ENCODE results near the gene STOX1. TPM values are rescaled to one million over a fixed set of nuclear protein-coding genes. Genes with fewer than 3 reads are reported as not detected.

Gene STOX1
- total and polyA plus RNA-seq, 2 of the 8 experiments (the other 6 are each of a cell fraction or from before 2014, with no cell fraction given) = 0.92 to 2.6 TPM

DNA sequence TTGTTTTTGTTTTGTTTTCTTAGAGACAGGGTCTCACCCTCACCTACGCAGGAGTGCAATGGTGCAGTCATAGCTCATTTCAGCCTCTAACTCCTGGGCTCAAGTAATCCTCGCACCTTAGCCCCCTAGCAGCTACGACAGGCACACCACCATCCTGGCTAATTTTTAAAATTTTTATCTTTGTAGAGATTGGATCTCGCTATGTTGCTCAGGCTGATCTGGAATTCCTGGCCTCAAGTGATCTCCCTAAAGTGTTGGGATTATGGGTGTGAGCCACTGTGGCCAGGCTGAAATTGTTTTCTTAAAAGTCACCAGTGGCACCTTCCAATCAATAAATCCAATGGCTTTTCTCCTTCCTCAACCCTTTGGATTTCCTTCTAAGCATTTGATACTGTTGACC is 52.9 kb downstream of the STOX1 start:
- CTCF ChIA-PET (ENCODE audit: partially characterized antibody) = no interaction called here
- Histone ChIP-seq H3K27me3 (replicated peaks in 1 of 4; ENCODE audit: control insufficient read depth in 3 of 4, extremely low read depth in 1 of 4, insufficient read depth in 3 of 4, low read length in 3 of 4) (no peaks in the 10 kb centered on the region), H3K18ac (ENCODE audit: extremely low read depth, low read length) (no peak overlapping the region), H3K4me1 (replicated peaks in 1 of 4; ENCODE audit: control insufficient read depth in 3 of 4, insufficient read depth in 4 of 4, low read length in 3 of 4) (peaks cover 6 to 17% (median 14%) of the 10 kb centered on the region in 4 experiments; a peak in 5 of 7 replicates), H3K4me2 (ENCODE audit: insufficient read depth in 1 of 2, low read depth in 2 of 2, low read length in 2 of 2) (no peak overlapping the region), H3K27ac (ENCODE audit: low read depth, low read length) (no peak overlapping the region), H3K4ac (replicated peaks; ENCODE audit: insufficient read length, low read depth, low read length) (no peak overlapping the region), H2AK5ac (ENCODE audit: low read depth, low read length) (no peak overlapping the region), H3K79me1 (ENCODE audit: low read depth, low read length) (no peaks in the 10 kb centered on the region), H3K23me2 (ENCODE audit: low read depth, low read length) (no peaks in the 10 kb centered on the region), H4K91ac (replicated peaks; ENCODE audit: insufficient read length, low read length) (no peak overlapping the region), H2BK12ac (ENCODE audit: low read depth, low read length) (no peak overlapping the region), H3K4me3 (ENCODE audit: extremely low read depth in 1 of 4, insufficient read depth in 2 of 4, low read depth in 3 of 4, low read length in 4 of 4) (no peak overlapping the region), H2AFZ (ENCODE audit: low read length) (no peak overlapping the region), H3K23ac (ENCODE audit: insufficient read length) (no peak overlapping the region), H3K36me3 (ENCODE audit: control insufficient read depth in 2 of 4, insufficient read depth in 4 of 4, low read length in 3 of 4) (no peaks in the 10 kb centered on the region), H4K20me1 (replicated peaks in 1 of 2; ENCODE audit: control insufficient read depth in 1 of 2, insufficient read depth in 2 of 2, low read length in 2 of 2) (no peaks in the 10 kb centered on the region), H2BK120ac (replicated peaks; ENCODE audit: low read depth, low read length) (no peak overlapping the region), H2BK20ac (ENCODE audit: low read length) (no peak overlapping the region), H4K8ac (ENCODE audit: extremely low read depth, insufficient read depth, low read length) (no peak overlapping the region), H2BK15ac (ENCODE audit: low read length) (no peak overlapping the region), H3K9me3 (ENCODE audit: insufficient read depth in 2 of 2, low read depth in 1 of 2, low read length in 1 of 2) (no peaks in the 10 kb centered on the region), H3K14ac (ENCODE audit: insufficient read length) (no peak overlapping the region), H3K79me2 (ENCODE audit: control insufficient read depth in 1 of 2, insufficient read depth in 2 of 2, low read length in 2 of 2) (no peaks in the 10 kb centered on the region), H2BK5ac (ENCODE audit: low read depth, low read length) (no peak overlapping the region), H3K9ac (replicated peaks in 1 of 4; ENCODE audit: extremely low read depth in 1 of 4, low read depth in 3 of 4, low read length in 3 of 4) (no peak overlapping the region), H4K5ac (ENCODE audit: insufficient read length, low read depth, low read length) (no peak overlapping the region), H3K56ac (replicated peaks; ENCODE audit: insufficient read length, low read depth, low read length) (no peak overlapping the region)
- POLR2A ChIA-PET (ENCODE audit: partially characterized antibody) = interaction anchor here (1.2 kb wide), 1 partner anchor 50 kb away, joined by 3 read pairs; no protein-coding TSS in a partner anchor
- no peak for DNase-seq (ENCODE audit: low read depth in 1 of 2, low spot score in 2 of 2)
- 86% methylated on average over 4 of the region's 4 CpGs; no CpG with 5 or more reads in 1 of the 2 experiments for WGBS, 2 experiments (ENCODE audit: extremely low coverage in 1 of 2, insufficient coverage in 1 of 2, insufficient read length in 1 of 2, insufficient replicate concordance in 2 of 2, low coverage in 1 of 2, low lambda C conversion rate in 2 of 2, missing lambda C conversion rate in 1 of 2)
- no peak for FAIRE-seq
- no peak for TF ChIP-seq RNF2 (IDR thresholded peaks at IDR 0.05; ENCODE audit: borderline replicate concordance, low read depth, low read length, missing control alignments, poor library complexity, severe bottlenecking)
- TF ChIP-seq HDAC2 (IDR thresholded peaks at IDR 0.05; ENCODE audit: borderline replicate concordance in 1 of 2, low read depth in 2 of 2, low read length in 2 of 2) = no peak
- TF ChIP-seq CHD2 (IDR thresholded peaks at IDR 0.05; ENCODE audit: low read length) = no peak
- no peak for TF ChIP-seq BACH1 (IDR thresholded peaks at IDR 0.05; ENCODE audit: low read length)
- TF ChIP-seq, protein P1, sequence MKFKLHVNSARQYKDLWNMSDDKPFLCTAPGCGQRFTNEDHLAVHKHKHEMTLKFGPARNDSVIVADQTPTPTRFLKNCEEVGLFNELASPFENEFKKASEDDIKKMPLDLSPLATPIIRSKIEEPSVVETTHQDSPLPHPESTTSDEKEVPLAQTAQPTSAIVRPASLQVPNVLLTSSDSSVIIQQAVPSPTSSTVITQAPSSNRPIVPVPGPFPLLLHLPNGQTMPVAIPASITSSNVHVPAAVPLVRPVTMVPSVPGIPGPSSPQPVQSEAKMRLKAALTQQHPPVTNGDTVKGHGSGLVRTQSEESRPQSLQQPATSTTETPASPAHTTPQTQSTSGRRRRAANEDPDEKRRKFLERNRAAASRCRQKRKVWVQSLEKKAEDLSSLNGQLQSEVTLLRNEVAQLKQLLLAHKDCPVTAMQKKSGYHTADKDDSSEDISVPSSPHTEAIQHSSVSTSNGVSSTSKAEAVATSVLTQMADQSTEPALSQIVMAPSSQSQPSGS (IDR thresholded peaks at IDR 0.05; ENCODE audit: low read length) = no peak
- TF ChIP-seq CBX5 (IDR thresholded peaks at IDR 0.05; ENCODE audit: low read depth, low read length) = no peak
- TF ChIP-seq CHD1 (IDR thresholded peaks at IDR 0.05; ENCODE audit: low read depth, low read length) = no peak
- no peak for TF ChIP-seq SP4 (IDR thresholded peaks at IDR 0.05; ENCODE audit: low read length)
- TF ChIP-seq NRF1 (IDR thresholded peaks at IDR 0.05; ENCODE audit: low read depth, low read length) = no peak
- TF ChIP-seq NANOG (IDR thresholded peaks at IDR 0.05; ENCODE audit: insufficient read depth, low read depth, low read length, poor library complexity, severe bottlenecking) = no peak
- TF ChIP-seq SIX5 (IDR thresholded peaks at IDR 0.05; ENCODE audit: low read depth, low read length) = no peak
- no peak for TF ChIP-seq POU5F1 (IDR thresholded peaks at IDR 0.05; ENCODE audit: low read depth, low read length)
- TF ChIP-seq TAF7 (optimal IDR thresholded peaks at IDR 0.05; ENCODE audit: borderline replicate concordance, low read depth, low read length) = no peak

Data from H1 (cell line).